Liver (tissue), 9 donors: ENCODE measurements around the gene ZDHHC14. TPM values are rescaled to one million over a fixed set of nuclear protein-coding genes. Genes with fewer than 3 reads are reported as not detected.

Experiments used
- DNase-seq: peaks from one replicate; pipeline ENCODE4 v3.0.0-alpha.2; 2017; ENCODE audit warnings: low spot score
- H3K27ac ChIP-seq, 2 donors: one replicate each; pipeline ENCODE4 v1.7.0; 2013; ENCODE audit warnings: inconsistent platforms in 2 of 2, low read length in 2 of 2, control low read depth in 1 of 2, low read depth in 1 of 2, mild to moderate bottlenecking in 1 of 2
- H3K27me3 ChIP-seq, 4 donors: one replicate each; pipeline versions ENCODE4 v1.6.1 to v1.7.0; 2013; ENCODE audit warnings: low read length in 3 of 4, inconsistent platforms in 1 of 4, mild to moderate bottlenecking in 1 of 4, moderate library complexity in 1 of 4; ENCODE audit not compliant: control insufficient read depth in 4 of 4, insufficient read depth in 4 of 4
- H3K36me3 ChIP-seq, 4 donors: one replicate each; pipeline versions ENCODE4 v1.6.1 to v1.7.0; 2013; ENCODE audit warnings: low read length in 3 of 4, mild to moderate bottlenecking in 3 of 4, low read depth in 1 of 4, moderate library complexity in 1 of 4; ENCODE audit not compliant: control insufficient read depth in 4 of 4, insufficient read depth in 3 of 4
- H3K4me1 ChIP-seq, 4 donors: one replicate each; pipeline versions ENCODE4 v1.6.1 to v1.7.0; 2013; ENCODE audit warnings: low read length in 3 of 4, mild to moderate bottlenecking in 3 of 4, moderate library complexity in 1 of 4; ENCODE audit not compliant: control insufficient read depth in 4 of 4, insufficient read depth in 4 of 4
- H3K4me3 ChIP-seq, 3 donors: one replicate each; pipeline versions ENCODE4 v1.6.1 to v1.7.0; 2013; ENCODE audit warnings: low read length in 3 of 3, control low read depth in 1 of 3, low read depth in 1 of 3, mild to moderate bottlenecking in 1 of 3
- H3K9ac ChIP-seq, 2 donors: one replicate each; pipeline ENCODE4 v1.7.0; 2013; ENCODE audit warnings: low read length in 2 of 2, mild to moderate bottlenecking in 2 of 2, moderate library complexity in 2 of 2, control low read depth in 1 of 2, low read depth in 1 of 2
- H3K9me3 ChIP-seq, 4 donors: one replicate each; pipeline versions ENCODE4 v1.6.1 to v1.7.0; 2013; ENCODE audit warnings: low read length in 3 of 4; ENCODE audit not compliant: control insufficient read depth in 4 of 4
- EGR1 ChIP-seq, 2 donors: IDR thresholded peaks; 2 replicates each; pipeline ENCODE4 v1.6.1; 2016 to 2018; ENCODE audit warnings: antibody characterized with exemption in 2 of 2, low read depth in 2 of 2
- FOXA1 ChIP-seq: IDR thresholded peaks from 2 replicates; pipeline ENCODE4 v1.6.1; 2016; ENCODE audit warnings: antibody characterized with exemption
- FOXA2 ChIP-seq: IDR thresholded peaks from 2 replicates; pipeline ENCODE4 v1.6.1; 2016; ENCODE audit warnings: antibody characterized with exemption
- GABPA ChIP-seq, 2 donors: IDR thresholded peaks in 1 of 2; conservative IDR thresholded peaks in 1 of 2; 2 replicates each; pipeline ENCODE4 v1.6.1; 2016; ENCODE audit warnings: antibody characterized with exemption in 2 of 2, mild to moderate bottlenecking in 1 of 2, moderate library complexity in 1 of 2
- HNF4A ChIP-seq, 2 donors: conservative IDR thresholded peaks; 2 replicates each; pipeline ENCODE4 v1.6.1; 2016; ENCODE audit warnings: antibody characterized with exemption in 2 of 2, mild to moderate bottlenecking in 2 of 2
- HNF4G ChIP-seq: IDR thresholded peaks from 2 replicates; pipeline ENCODE4 v1.6.1; 2016; ENCODE audit warnings: antibody characterized with exemption
- JUND ChIP-seq, 2 donors: IDR thresholded peaks; 2 replicates each; pipeline ENCODE4 v1.6.1; 2016; ENCODE audit warnings: antibody characterized with exemption in 2 of 2
- MAX ChIP-seq: IDR thresholded peaks from 2 replicates; pipeline ENCODE4 v1.6.1; 2016; ENCODE audit warnings: antibody characterized with exemption
- NR2F2 ChIP-seq: IDR thresholded peaks from 2 replicates; pipeline ENCODE4 v1.6.1; 2016; ENCODE audit warnings: antibody characterized with exemption
- RAD21 ChIP-seq, 2 donors: IDR thresholded peaks; 2 replicates each; pipeline ENCODE4 v1.6.1; 2016; ENCODE audit warnings: antibody characterized with exemption in 2 of 2, mild to moderate bottlenecking in 2 of 2
- REST ChIP-seq: IDR thresholded peaks from 2 replicates; pipeline ENCODE4 v1.6.1; 2016; ENCODE audit warnings: antibody characterized with exemption, mild to moderate bottlenecking
- RXRA ChIP-seq, 2 donors: IDR thresholded peaks; 2 replicates each; pipeline ENCODE4 v1.6.1; 2017 to 2018; ENCODE audit warnings: antibody characterized with exemption in 2 of 2, mild to moderate bottlenecking in 1 of 2
- SP1 ChIP-seq: IDR thresholded peaks from 2 replicates; pipeline ENCODE4 v1.6.1; 2018; ENCODE audit warnings: antibody characterized with exemption, mild to moderate bottlenecking
- TAF1 ChIP-seq: conservative IDR thresholded peaks from 2 replicates; pipeline ENCODE4 v1.6.1; 2016; ENCODE audit warnings: antibody characterized with exemption, mild to moderate bottlenecking
- YY1 ChIP-seq: IDR thresholded peaks from 2 replicates; pipeline ENCODE4 v1.6.1; 2016; ENCODE audit warnings: antibody characterized with exemption, mild to moderate bottlenecking
- ZBTB33 ChIP-seq: IDR thresholded peaks from 2 replicates; pipeline ENCODE4 v1.6.1; 2016; ENCODE audit warnings: antibody characterized with exemption
- WGBS: extraction: QIAGEN DNeasy Blood & Tissue Kit; methylation state at CpG from one replicate; pipeline ENCODE4 v1.1.7; 2013; 5-methylcytosine and 5-hydroxymethylcytosine counted together
- polyA plus RNA-seq, 2 donors: library from polyadenylated mRNA; stranded (reverse) in 1 of 2; unstranded in 1 of 2; fragments of 200-250 nt in 1 of 2; fragments of >200 nt in 1 of 2; fragmentation: Nextera tagmentation in 1 of 2; extraction: Ambion mirVana in 1 of 2; gene quantifications; one replicate each; pipeline versions ENCODE4 v1.2.1 to v1.2.3, GENCODE V29; 2013 to 2015
- total RNA-seq, 2 donors: library from RNA; depleted of rRNA; stranded (reverse); fragments of >200 nt; gene quantifications; one replicate each; pipeline ENCODE4 v1.2.3, GENCODE V29; 2014
- TF ChIP-seq, protein P1 (sequence below): IDR thresholded peaks from 2 replicates; pipeline ENCODE4 v1.6.1; 2016; ENCODE audit warnings: antibody characterized with exemption
- TF ChIP-seq, protein P2 (sequence below): fragments of 150-350 bp; IDR thresholded peaks from 2 replicates; pipeline ENCODE4 v1.5.1; 2017; ENCODE audit warnings: improper control_type of control experiment, low read depth, low read length; ENCODE audit not compliant: missing input control
- donor health status: healthy.
- donor health status: healthy.
- donor health status: healthy.
- donor health status: healthy.
- donor health status: healthy.

The ZDHHC14 gene
- total and polyA plus RNA-seq, 4 donors, result 4.4 to 11.7 (median 8.4) TPM

- H3K4me1 ChIP-seq, result peaks cover 2 to 29% (median 8%) of the 10 kb centered on the region in 4 donors
- WGBS, result 87% methylated on average over 21 of the region's 21 CpGs
- no peak for TF ChIP-seq FOXA1
- TF ChIP-seq RAD21 (IDR thresholded peaks at IDR 0.05), result peak in 1 of 2 donors; percentile 3
- no peaks in the 10 kb centered on the region for H3K27me3 ChIP-seq
- no peak for DNase-seq
- no peak overlapping the region for H3K9ac ChIP-seq
- no peaks in the 10 kb centered on the region for H3K36me3 ChIP-seq
- H3K4me3 ChIP-seq, result no peak overlapping the region
- H3K9me3 ChIP-seq, result no peaks in the 10 kb centered on the region
- no peak overlapping the region for H3K27ac ChIP-seq
These were observed 137.6 kb downstream of the ZDHHC14 start for GRCh38 chr6:157518397-157519250.

- Histone ChIP-seq H3K27ac (no peak overlapping the region), H3K9me3 (no peaks in the 10 kb centered on the region), H3K36me3 (no peaks in the 10 kb centered on the region), H3K9ac (no peak overlapping the region), H3K4me3 (no peak overlapping the region), H3K27me3 (no peaks in the 10 kb centered on the region), H3K4me1 (peaks cover 2 to 21% (median 7%) of the 10 kb centered on the region in 4 donors)
- no peak for TF ChIP-seq FOXA2
- TF ChIP-seq RXRA (IDR thresholded peaks at IDR 0.05), result no peak
- TF ChIP-seq TAF1, result no peak
- no peak for TF ChIP-seq FOXA1
- no peak for TF ChIP-seq REST
- no peak for TF ChIP-seq JUND (IDR thresholded peaks at IDR 0.05)
- no peak for TF ChIP-seq EGR1 (IDR thresholded peaks at IDR 0.05; ENCODE audit: low read depth in 2 of 2)
- no peak for TF ChIP-seq SP1
- no peak for TF ChIP-seq MAX
- no peak for TF ChIP-seq ZBTB33
- no peak for TF ChIP-seq NR2F2
- no peak for TF ChIP-seq HNF4G
- TF ChIP-seq, protein P1, sequence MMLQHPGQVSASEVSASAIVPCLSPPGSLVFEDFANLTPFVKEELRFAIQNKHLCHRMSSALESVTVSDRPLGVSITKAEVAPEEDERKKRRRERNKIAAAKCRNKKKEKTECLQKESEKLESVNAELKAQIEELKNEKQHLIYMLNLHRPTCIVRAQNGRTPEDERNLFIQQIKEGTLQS, result no peak
- TF ChIP-seq YY1, result no peak
- TF ChIP-seq GABPA (IDR thresholded peaks at IDR 0.05 in 1 of 2, conservative IDR thresholded peaks at IDR 0.05 in 1 of 2), result no peak
- no peak for TF ChIP-seq HNF4A (conservative IDR thresholded peaks at IDR 0.05)
- TF ChIP-seq RAD21 (IDR thresholded peaks at IDR 0.05), result no peak
- TF ChIP-seq, protein P2, sequence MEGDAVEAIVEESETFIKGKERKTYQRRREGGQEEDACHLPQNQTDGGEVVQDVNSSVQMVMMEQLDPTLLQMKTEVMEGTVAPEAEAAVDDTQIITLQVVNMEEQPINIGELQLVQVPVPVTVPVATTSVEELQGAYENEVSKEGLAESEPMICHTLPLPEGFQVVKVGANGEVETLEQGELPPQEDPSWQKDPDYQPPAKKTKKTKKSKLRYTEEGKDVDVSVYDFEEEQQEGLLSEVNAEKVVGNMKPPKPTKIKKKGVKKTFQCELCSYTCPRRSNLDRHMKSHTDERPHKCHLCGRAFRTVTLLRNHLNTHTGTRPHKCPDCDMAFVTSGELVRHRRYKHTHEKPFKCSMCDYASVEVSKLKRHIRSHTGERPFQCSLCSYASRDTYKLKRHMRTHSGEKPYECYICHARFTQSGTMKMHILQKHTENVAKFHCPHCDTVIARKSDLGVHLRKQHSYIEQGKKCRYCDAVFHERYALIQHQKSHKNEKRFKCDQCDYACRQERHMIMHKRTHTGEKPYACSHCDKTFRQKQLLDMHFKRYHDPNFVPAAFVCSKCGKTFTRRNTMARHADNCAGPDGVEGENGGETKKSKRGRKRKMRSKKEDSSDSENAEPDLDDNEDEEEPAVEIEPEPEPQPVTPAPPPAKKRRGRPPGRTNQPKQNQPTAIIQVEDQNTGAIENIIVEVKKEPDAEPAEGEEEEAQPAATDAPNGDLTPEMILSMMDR, result no peak
- WGBS, result 88% methylated on average over 15 of the region's 15 CpGs
- DNase-seq, result no peak
These were observed 138.5 kb downstream of the ZDHHC14 start for GRCh38 chr6:157519255-157520116.
